GM13976 (cell line): ENCODE results near the gene UTRN.

Experiments
- DNase-seq: peaks from one replicate; pipeline ENCODE4 v3.0.0; 2012; ENCODE audit warnings: low spot score
- in situ Hi-C: fragments of 300-500 bp; cut with MboI; formaldehyde crosslinking; loops from one replicate; pipeline ENCODE4 v1.12.0; 2022; ENCODE audit warnings: low sequenced_read_pairs, mixed read lengths, inconsistent platforms; ENCODE audit not compliant: unreplicated experiment
- TF ChIP-seq, protein P1 (sequence below): IDR thresholded peaks from 2 replicates; pipeline ENCODE4 v1.5.1; 2012; ENCODE audit warnings: borderline replicate concordance, mild to moderate bottlenecking; ENCODE audit not compliant: insufficient read depth; ENCODE audit errors: extremely low read depth, missing control alignments, control extremely low read depth

UTRN gene

DNA sequence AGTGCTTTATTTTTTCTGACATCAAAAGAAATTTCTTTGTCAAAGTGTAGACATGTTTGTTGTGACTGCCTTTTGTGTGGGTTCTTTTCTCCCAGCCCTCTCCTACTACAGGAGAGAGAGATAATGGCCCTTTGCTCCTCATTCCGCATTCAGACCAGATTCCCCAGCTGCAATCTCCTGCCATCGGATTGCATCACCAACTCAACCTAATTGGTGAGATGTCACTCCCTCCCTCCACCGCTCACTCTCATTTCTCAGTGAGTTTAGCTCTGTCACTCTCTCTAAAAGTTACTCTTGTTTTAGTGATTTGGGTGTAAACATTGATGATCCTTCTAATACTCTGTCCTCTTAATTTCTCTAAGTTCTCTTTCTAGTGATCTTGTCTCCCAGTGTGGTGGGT, 22.7 kb downstream of the UTRN start:
- in situ Hi-C loops = no loop called here
- no peak for DNase-seq
- TF ChIP-seq, protein P1, sequence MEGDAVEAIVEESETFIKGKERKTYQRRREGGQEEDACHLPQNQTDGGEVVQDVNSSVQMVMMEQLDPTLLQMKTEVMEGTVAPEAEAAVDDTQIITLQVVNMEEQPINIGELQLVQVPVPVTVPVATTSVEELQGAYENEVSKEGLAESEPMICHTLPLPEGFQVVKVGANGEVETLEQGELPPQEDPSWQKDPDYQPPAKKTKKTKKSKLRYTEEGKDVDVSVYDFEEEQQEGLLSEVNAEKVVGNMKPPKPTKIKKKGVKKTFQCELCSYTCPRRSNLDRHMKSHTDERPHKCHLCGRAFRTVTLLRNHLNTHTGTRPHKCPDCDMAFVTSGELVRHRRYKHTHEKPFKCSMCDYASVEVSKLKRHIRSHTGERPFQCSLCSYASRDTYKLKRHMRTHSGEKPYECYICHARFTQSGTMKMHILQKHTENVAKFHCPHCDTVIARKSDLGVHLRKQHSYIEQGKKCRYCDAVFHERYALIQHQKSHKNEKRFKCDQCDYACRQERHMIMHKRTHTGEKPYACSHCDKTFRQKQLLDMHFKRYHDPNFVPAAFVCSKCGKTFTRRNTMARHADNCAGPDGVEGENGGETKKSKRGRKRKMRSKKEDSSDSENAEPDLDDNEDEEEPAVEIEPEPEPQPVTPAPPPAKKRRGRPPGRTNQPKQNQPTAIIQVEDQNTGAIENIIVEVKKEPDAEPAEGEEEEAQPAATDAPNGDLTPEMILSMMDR = no peak

- peak; percentile 30 for DNase-seq
- TF ChIP-seq, protein P1 = no peak
- in situ Hi-C loops = no loop called here
Observed at GRCh38 chr6:144310765-144311164, 25.6 kb downstream of the UTRN start.

DNA sequence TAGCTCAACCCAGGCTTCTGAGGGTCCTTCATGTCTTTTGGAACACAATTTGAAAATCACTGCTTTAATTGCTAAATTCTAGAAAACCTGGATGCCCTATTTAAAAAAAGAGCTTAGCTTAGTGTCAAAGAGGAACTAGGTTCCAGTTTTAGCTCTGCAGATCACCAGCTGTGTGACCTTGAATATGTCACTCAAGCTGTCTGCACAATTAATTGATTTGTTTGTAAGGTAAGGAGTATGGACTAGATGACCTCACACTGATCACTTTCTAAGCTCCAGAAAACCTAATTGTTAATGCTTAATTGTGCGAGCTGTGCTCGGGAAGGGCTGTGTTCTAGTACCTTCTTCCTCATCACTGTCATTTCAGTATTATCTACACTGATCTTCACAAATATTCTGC, 26.2 kb downstream of the UTRN start:
- no peak for DNase-seq
- in situ Hi-C loops = no loop called here
- TF ChIP-seq, protein P1 = no peak

GRCh38 chr6:144314003-144314485, 28.9 kb downstream of the UTRN start:
- in situ Hi-C loops = no loop called here
- DNase-seq = no peak

DNA sequence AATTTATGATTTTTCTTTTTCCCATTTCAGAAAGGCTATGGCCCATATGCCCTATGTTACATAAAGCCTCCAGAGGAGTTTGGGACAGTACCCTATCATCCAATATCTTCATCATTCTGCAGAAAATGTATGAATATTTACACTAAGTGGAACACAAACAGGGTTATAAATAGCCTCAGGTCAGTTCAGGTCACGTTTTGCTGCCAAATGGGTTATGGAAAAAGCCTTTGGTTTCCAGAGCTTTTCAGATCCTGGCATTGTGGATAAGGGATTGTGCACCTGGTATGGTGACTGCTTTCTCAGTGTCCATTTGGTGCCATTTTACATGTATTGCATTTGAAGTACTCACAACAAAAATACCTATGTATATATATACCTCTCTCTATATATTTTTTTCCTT, 29.4 kb downstream of the UTRN start:
- in situ Hi-C loops = no loop called here

More at GRCh38 chr6:144314003-144314485, 28.9 kb downstream of the UTRN start:
- TF ChIP-seq, protein P1 = no peak

GRCh38 chr6:144315226-144315980, 30.3 kb downstream of the UTRN start:
- in situ Hi-C loops = no loop called here
- TF ChIP-seq, protein P1 = no peak
- no peak for DNase-seq

More for the DNA sequence above, 29.4 kb downstream of the UTRN start:
- no peak for DNase-seq
- TF ChIP-seq, protein P1 = no peak
